ENCODE data around the gene OGDH. TPM values are rescaled to one million over a fixed set of nuclear protein-coding genes. Genes with fewer than 3 reads are reported as not detected.

OGDH gene
- total RNA-seq, 1 donor from 2014 or later: 102 TPM

GRCh38 chr7:44707558-44708230 lies 101.3 kb downstream of the OGDH start:
- Mint-ChIP-seq H3K4me1 (ENCODE audit: low read depth, unreplicated experiment) (peaks cover 5% of the 10 kb centered on the region), H3K36me3 (ENCODE audit: unreplicated experiment) (no peaks in the 10 kb centered on the region), H3K27ac (ENCODE audit: unreplicated experiment) (no peak overlapping the region), H3K4me3 (ENCODE audit: unreplicated experiment) (no peak overlapping the region), H3K27me3 (ENCODE audit: unreplicated experiment) (peaks cover 5% of the 10 kb centered on the region), H3K9me3 (ENCODE audit: unreplicated experiment) (peaks cover 7% of the 10 kb centered on the region)
- no peak for DNase-seq
- TF ChIP-seq CTCF (IDR thresholded peaks at IDR 0.05; ENCODE audit: partially characterized antibody, unreplicated experiment): no peak

GRCh38 chr7:44709011-44709915 lies 102.8 kb downstream of the OGDH start:
- H3K9me3 Mint-ChIP-seq (ENCODE audit: unreplicated experiment): peaks cover 7% of the 10 kb centered on the region
- H3K27ac Mint-ChIP-seq (ENCODE audit: unreplicated experiment): no peak overlapping the region
- TF ChIP-seq CTCF (IDR thresholded peaks at IDR 0.05; ENCODE audit: partially characterized antibody, unreplicated experiment): no peak
- no peak overlapping the region for H3K4me3 Mint-ChIP-seq (ENCODE audit: unreplicated experiment)
- no peaks in the 10 kb centered on the region for H3K36me3 Mint-ChIP-seq (ENCODE audit: unreplicated experiment)
- H3K27me3 Mint-ChIP-seq (ENCODE audit: unreplicated experiment): peaks cover 7% of the 10 kb centered on the region
- no peak for DNase-seq
- H3K4me1 Mint-ChIP-seq (ENCODE audit: low read depth, unreplicated experiment): peaks cover 5% of the 10 kb centered on the region

- no peaks in the 10 kb centered on the region for H3K36me3 Mint-ChIP-seq (ENCODE audit: unreplicated experiment)
- peaks cover 7% of the 10 kb centered on the region for H3K9me3 Mint-ChIP-seq (ENCODE audit: unreplicated experiment)
- H3K27ac Mint-ChIP-seq (ENCODE audit: unreplicated experiment): peak overlapping the region; percentile 78
- peaks cover 7% of the 10 kb centered on the region for H3K27me3 Mint-ChIP-seq (ENCODE audit: unreplicated experiment)
- no peak overlapping the region for H3K4me3 Mint-ChIP-seq (ENCODE audit: unreplicated experiment)
- H3K4me1 Mint-ChIP-seq (ENCODE audit: low read depth, unreplicated experiment): peaks cover 5% of the 10 kb centered on the region
- no peak for DNase-seq
- no peak for TF ChIP-seq CTCF (IDR thresholded peaks at IDR 0.05; ENCODE audit: partially characterized antibody, unreplicated experiment)
These were observed 103.6 kb downstream of the OGDH start for GRCh38 chr7:44709945-44710596.

GRCh38 chr7:44711528-44711927 lies 105.1 kb downstream of the OGDH start:
- DNase-seq: no peak
- Mint-ChIP-seq H3K4me3 (ENCODE audit: unreplicated experiment) (no peak overlapping the region), H3K4me1 (ENCODE audit: low read depth, unreplicated experiment) (peaks cover 5% of the 10 kb centered on the region), H3K9me3 (ENCODE audit: unreplicated experiment) (peaks cover 4% of the 10 kb centered on the region), H3K36me3 (ENCODE audit: unreplicated experiment) (no peaks in the 10 kb centered on the region), H3K27ac (ENCODE audit: unreplicated experiment) (no peak overlapping the region), H3K27me3 (ENCODE audit: unreplicated experiment) (peaks cover 7% of the 10 kb centered on the region)
- TF ChIP-seq CTCF (IDR thresholded peaks at IDR 0.05; ENCODE audit: partially characterized antibody, unreplicated experiment): no peak

Measured in glutamatergic neuron (in vitro differentiated cells).